ENCODE data around the gene LRRC23. TPM values are rescaled to one million over a fixed set of nuclear protein-coding genes. Genes with fewer than 3 reads are reported as not detected.

Gene LRRC23
- total and polyA plus RNA-seq, 2 of the 13 experiments (the other 11 are each of a cell fraction or from before 2014, with no cell fraction given), result 6.0 to 7.8 TPM

DNA sequence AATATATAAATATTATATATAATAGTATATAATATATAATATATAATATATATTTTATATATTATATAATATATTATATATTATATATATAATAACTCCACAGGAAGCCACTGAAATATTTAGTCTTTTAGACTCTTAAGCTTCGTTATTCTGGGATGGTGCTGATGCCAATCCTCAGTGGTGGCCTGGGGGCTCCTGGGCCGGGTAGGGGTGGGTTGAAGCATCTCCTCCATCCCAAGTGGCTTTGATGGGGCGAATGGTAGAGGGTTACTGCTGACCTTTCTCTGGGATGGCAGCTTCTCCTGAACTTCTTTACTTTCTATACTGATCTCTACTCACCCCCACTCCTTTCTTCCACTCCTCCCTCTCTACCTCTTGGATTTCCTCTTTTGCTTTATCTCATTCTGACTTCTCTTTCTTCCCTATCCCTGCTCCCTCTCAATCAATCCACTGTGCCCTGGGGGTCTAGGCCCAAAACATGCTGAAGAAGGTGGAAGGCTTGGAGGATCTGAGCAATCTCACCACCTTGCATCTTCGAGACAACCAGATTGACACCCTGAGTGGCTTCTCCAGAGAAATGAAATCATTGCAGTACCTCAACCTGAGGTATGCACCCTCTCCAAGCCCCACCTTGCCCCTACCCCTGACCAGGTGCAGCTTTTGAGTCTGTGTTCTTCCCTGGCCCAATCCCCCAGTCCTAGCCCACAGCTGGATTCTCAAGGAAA is 5.0 kb downstream of the LRRC23 start:
- ATAC-seq (no peak), FAIRE-seq (no peak), DNase-seq (ENCODE audit: low spot score) (no peak)
- H3K9ac ChIP-seq (ENCODE audit: insufficient read depth, low read depth, low read length), result no peak overlapping the region
- H3K79me2 ChIP-seq (ENCODE audit: insufficient read depth, low read length), result peaks cover 2% of the 10 kb centered on the region
- H3K4me3 ChIP-seq (replicated peaks in 1 of 3; ENCODE audit: insufficient read depth in 1 of 3, low read depth in 2 of 3, low read length in 3 of 3), result no peak overlapping the region
- H3K36me3 ChIP-seq (replicated peaks in 1 of 2; ENCODE audit: control insufficient read depth in 1 of 2, insufficient read depth in 2 of 2, low read length in 2 of 2), result no peaks in the 10 kb centered on the region
- WGBS (ENCODE audit: low lambda C conversion rate), result 74% methylated on average over 4 of the region's 4 CpGs
- no TSS peak for BruUV-seq (replicated peaks)
- H3K9me3 ChIP-seq (ENCODE audit: low read length), result no peaks in the 10 kb centered on the region
- ChIA-PET CTCF (ENCODE audit: low intra/inter-chr PET ratio, low total read pairs) (no interaction called here), POLR2A (interaction anchor here (1.3 kb wide), 1 partner anchor 199 kb away, joined by 3 read pairs; no protein-coding TSS in a partner anchor)
- no peaks in the 10 kb centered on the region for H3K27me3 ChIP-seq (ENCODE audit: control insufficient read depth in 1 of 2, insufficient read depth in 2 of 2, low read length in 2 of 2)
- in situ Hi-C loops (cut with HindIII; ENCODE audit: extremely low pct_ligation_motif_present, low pct_unique_long_range_greater_than_20kb), result no loop called here
- H3K4me1 ChIP-seq (ENCODE audit: insufficient read depth, low read length), result peaks cover 40% of the 10 kb centered on the region
- intact Hi-C loops (cut with micrococcal nuclease; ENCODE audit: unreplicated experiment), result no loop called here
- H3K4me2 ChIP-seq (ENCODE audit: low read depth, low read length), result no peak overlapping the region
- TF ChIP-seq MTF1 (CRISPR knock-in tag; IDR thresholded peaks at IDR 0.05) (no peak), AGO2 (optimal IDR thresholded peaks at IDR 0.05; ENCODE audit: low read depth, low read length) (no peak), ZNF878 (CRISPR knock-in tag; IDR thresholded peaks at IDR 0.05) (no peak), PHF8 (CRISPR knock-in tag; IDR thresholded peaks at IDR 0.05) (no peak), JARID2 (CRISPR knock-in tag; IDR thresholded peaks at IDR 0.05; ENCODE audit: insufficient replicate concordance) (no peak), ZFP91 (CRISPR knock-in tag; IDR thresholded peaks at IDR 0.05; ENCODE audit: borderline replicate concordance) (no peak), PHB2 (IDR thresholded peaks at IDR 0.05; ENCODE audit: partially characterized antibody) (no peak), DPF2 (CRISPR knock-in tag; IDR thresholded peaks at IDR 0.05; ENCODE audit: borderline replicate concordance, low read depth) (no peak), MBD4 (IDR thresholded peaks at IDR 0.05; ENCODE audit: borderline replicate concordance, low read length) (no peak)
- TF ChIP-seq, protein P1, sequence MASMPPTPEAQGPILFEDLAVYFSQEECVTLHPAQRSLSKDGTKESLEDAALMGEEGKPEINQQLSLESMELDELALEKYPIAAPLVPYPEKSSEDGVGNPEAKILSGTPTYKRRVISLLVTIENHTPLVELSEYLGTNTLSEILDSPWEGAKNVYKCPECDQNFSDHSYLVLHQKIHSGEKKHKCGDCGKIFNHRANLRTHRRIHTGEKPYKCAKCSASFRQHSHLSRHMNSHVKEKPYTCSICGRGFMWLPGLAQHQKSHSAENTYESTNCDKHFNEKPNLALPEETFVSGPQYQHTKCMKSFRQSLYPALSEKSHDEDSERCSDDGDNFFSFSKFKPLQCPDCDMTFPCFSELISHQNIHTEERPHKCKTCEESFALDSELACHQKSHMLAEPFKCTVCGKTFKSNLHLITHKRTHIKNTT (CRISPR knock-in tag; IDR thresholded peaks at IDR 0.05), result no peak
- no peak overlapping the region for H3K27ac ChIP-seq (ENCODE audit: extremely low read length, insufficient read depth, low read length)
- no peaks in the 10 kb centered on the region for H4K20me1 ChIP-seq (ENCODE audit: insufficient read depth, low read length)
- no peak overlapping the region for H2AFZ ChIP-seq (ENCODE audit: low read length)
